HCT116 (cell line): Measurements from ENCODE around the gene SNAI1.

Experiments used
- CBX3 ChIP-seq: IDR thresholded peaks from 2 replicates; pipeline ENCODE4 v1.6.1; 2012; ENCODE audit warnings: low read depth
- EGR1 ChIP-seq: IDR thresholded peaks from 2 replicates; pipeline ENCODE4 v1.6.1; 2012; ENCODE audit warnings: low read depth
- JUND ChIP-seq: IDR thresholded peaks from 2 replicates; pipeline ENCODE4 v1.6.1; 2012
- POLR2A ChIP-seq: IDR thresholded peaks from 2 replicates; pipeline ENCODE4 v1.7.0; 2011; ENCODE audit warnings: borderline replicate concordance; ENCODE audit not compliant: insufficient read depth, insufficient read length; ENCODE audit errors: extremely low read depth
- POLR2AphosphoS5 ChIP-seq: IDR thresholded peaks from 2 replicates; pipeline ENCODE4 v1.6.1; 2011; ENCODE audit warnings: mild to moderate bottlenecking, low read depth, low read length, moderate library complexity
- RAD21 ChIP-seq: IDR thresholded peaks from 2 replicates; pipeline ENCODE4 v1.6.1; 2012; ENCODE audit warnings: low read depth, mild to moderate bottlenecking
- SIN3A ChIP-seq: IDR thresholded peaks from 2 replicates; pipeline ENCODE4 v1.6.1; 2012; ENCODE audit warnings: low read depth
- SP1 ChIP-seq: IDR thresholded peaks from 2 replicates; pipeline ENCODE4 v1.6.1; 2012; ENCODE audit warnings: low read depth
- YY1 ChIP-seq: IDR thresholded peaks from 2 replicates; pipeline ENCODE4 v1.6.1; 2011; ENCODE audit warnings: low read length, low read depth, moderate library complexity, mild to moderate bottlenecking; ENCODE audit not compliant: insufficient replicate concordance; ENCODE audit errors: extremely low read depth
- TF ChIP-seq, protein P1 (sequence below), 3 experiments: fragments of 200-600 bp in 1 of 3; sonication (generic) in 1 of 3; IDR thresholded peaks in 2 of 3; conservative IDR thresholded peaks in 1 of 3; 2 replicates each; pipeline ENCODE4 v1.5.1; 2012 to 2017; ENCODE audit warnings: low read depth in 2 of 3, low read length in 2 of 3, antibody characterized with exemption in 1 of 3, borderline replicate concordance in 1 of 3, control low read depth in 1 of 3, mild to moderate bottlenecking in 1 of 3, mixed read lengths in 1 of 3, mixed run types in 1 of 3, moderate library complexity in 1 of 3; ENCODE audit not compliant: insufficient read depth in 1 of 3
- TF ChIP-seq, protein P2 (sequence below): IDR thresholded peaks from 2 replicates; pipeline ENCODE4 v1.6.1; 2012; ENCODE audit warnings: low read depth

DNA sequence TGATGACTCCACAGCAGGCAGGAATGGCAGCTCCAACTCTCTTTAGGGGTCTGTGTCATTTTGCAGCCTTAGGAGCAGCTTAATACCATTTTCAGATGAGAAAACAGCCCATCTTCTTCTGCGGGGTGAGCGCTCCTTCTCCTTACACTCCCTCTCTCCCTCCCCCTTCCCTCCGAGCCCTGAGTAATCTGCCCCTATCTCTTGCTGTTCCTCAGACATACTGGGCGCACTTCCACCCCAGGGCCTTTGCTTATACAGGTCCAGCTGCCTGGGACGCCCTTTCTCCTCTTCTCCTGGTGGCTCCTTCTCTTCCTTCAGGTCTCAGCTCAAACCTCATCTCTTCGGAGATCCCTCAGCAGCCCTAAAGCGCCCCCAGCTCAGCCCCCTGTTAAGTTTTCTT lies 54.8 kb downstream of the SNAI1 start:
- TF ChIP-seq POLR2A = no peak
- TF ChIP-seq, protein P1, sequence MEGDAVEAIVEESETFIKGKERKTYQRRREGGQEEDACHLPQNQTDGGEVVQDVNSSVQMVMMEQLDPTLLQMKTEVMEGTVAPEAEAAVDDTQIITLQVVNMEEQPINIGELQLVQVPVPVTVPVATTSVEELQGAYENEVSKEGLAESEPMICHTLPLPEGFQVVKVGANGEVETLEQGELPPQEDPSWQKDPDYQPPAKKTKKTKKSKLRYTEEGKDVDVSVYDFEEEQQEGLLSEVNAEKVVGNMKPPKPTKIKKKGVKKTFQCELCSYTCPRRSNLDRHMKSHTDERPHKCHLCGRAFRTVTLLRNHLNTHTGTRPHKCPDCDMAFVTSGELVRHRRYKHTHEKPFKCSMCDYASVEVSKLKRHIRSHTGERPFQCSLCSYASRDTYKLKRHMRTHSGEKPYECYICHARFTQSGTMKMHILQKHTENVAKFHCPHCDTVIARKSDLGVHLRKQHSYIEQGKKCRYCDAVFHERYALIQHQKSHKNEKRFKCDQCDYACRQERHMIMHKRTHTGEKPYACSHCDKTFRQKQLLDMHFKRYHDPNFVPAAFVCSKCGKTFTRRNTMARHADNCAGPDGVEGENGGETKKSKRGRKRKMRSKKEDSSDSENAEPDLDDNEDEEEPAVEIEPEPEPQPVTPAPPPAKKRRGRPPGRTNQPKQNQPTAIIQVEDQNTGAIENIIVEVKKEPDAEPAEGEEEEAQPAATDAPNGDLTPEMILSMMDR (IDR thresholded peaks at IDR 0.05 in 2 of 3, conservative IDR thresholded peaks at IDR 0.05 in 1 of 3; ENCODE audit: borderline replicate concordance in 1 of 3, insufficient read depth in 1 of 3, low read depth in 2 of 3, low read length in 2 of 3) = no peak
- no peak for TF ChIP-seq JUND
- no peak for TF ChIP-seq SIN3A
- no peak for TF ChIP-seq POLR2AphosphoS5
- TF ChIP-seq, protein P2, sequence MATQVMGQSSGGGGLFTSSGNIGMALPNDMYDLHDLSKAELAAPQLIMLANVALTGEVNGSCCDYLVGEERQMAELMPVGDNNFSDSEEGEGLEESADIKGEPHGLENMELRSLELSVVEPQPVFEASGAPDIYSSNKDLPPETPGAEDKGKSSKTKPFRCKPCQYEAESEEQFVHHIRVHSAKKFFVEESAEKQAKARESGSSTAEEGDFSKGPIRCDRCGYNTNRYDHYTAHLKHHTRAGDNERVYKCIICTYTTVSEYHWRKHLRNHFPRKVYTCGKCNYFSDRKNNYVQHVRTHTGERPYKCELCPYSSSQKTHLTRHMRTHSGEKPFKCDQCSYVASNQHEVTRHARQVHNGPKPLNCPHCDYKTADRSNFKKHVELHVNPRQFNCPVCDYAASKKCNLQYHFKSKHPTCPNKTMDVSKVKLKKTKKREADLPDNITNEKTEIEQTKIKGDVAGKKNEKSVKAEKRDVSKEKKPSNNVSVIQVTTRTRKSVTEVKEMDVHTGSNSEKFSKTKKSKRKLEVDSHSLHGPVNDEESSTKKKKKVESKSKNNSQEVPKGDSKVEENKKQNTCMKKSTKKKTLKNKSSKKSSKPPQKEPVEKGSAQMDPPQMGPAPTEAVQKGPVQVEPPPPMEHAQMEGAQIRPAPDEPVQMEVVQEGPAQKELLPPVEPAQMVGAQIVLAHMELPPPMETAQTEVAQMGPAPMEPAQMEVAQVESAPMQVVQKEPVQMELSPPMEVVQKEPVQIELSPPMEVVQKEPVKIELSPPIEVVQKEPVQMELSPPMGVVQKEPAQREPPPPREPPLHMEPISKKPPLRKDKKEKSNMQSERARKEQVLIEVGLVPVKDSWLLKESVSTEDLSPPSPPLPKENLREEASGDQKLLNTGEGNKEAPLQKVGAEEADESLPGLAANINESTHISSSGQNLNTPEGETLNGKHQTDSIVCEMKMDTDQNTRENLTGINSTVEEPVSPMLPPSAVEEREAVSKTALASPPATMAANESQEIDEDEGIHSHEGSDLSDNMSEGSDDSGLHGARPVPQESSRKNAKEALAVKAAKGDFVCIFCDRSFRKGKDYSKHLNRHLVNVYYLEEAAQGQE = no peak
- TF ChIP-seq RAD21 = no peak
- no peak for TF ChIP-seq CBX3
- TF ChIP-seq YY1 = no peak
- TF ChIP-seq SP1 = no peak
- TF ChIP-seq EGR1 = no peak
